GM19452 (cell line): ENCODE measurements around the gene FGF19.
"Not testable (repeated sequence)": the region's sequence is repeated elsewhere in the genome, so short reads cannot be mapped to it uniquely, and the experiment has no call there.

ENCODE experiments used
- ATAC-seq: cut with Tn5 transposase; IDR thresholded peaks from one replicate; pipeline ENCODE4 v1.9.1; 2021; ENCODE audit not compliant: unreplicated experiment

The FGF19 gene

GRCh38 chr11:69697469-69697843 is 6.4 kb downstream of the FGF19 start:
- no peak for ATAC-seq

- ATAC-seq: no peak
Measured at GRCh38 chr11:69696749-69697468, 6.9 kb downstream of the FGF19 start.

GRCh38 chr11:69695995-69696394 is 7.8 kb downstream of the FGF19 start:
- ATAC-seq: not testable (repeated sequence)

GRCh38 chr11:69695581-69695980 is 8.2 kb downstream of the FGF19 start:
- ATAC-seq: no peak

GRCh38 chr11:69694781-69695180 is 9.0 kb downstream of the FGF19 start:
- no peak for ATAC-seq

GRCh38 chr11:69692422-69692821 is 11.4 kb downstream of the FGF19 start:
- no peak for ATAC-seq

- no peak for ATAC-seq
Measured at GRCh38 chr11:69691463-69691862, 12.4 kb downstream of the FGF19 start.

- ATAC-seq: no peak
Measured at GRCh38 chr11:69689484-69690319, 14.1 kb downstream of the FGF19 start.

GRCh38 chr11:69687969-69688771 is 15.7 kb downstream of the FGF19 start:
- not testable (repeated sequence) for ATAC-seq

GRCh38 chr11:69686856-69687255 is 17.0 kb downstream of the FGF19 start:
- ATAC-seq: no peak

GRCh38 chr11:69686452-69686851 is 17.4 kb downstream of the FGF19 start:
- no peak for ATAC-seq

GRCh38 chr11:69685348-69685747 is 18.5 kb downstream of the FGF19 start:
- ATAC-seq: no peak

GRCh38 chr11:69684651-69685050 is 19.2 kb downstream of the FGF19 start:
- ATAC-seq: no peak

GRCh38 chr11:69683764-69684333 is 20.0 kb downstream of the FGF19 start:
- no peak for ATAC-seq

GRCh38 chr11:69682681-69683326 is 21.0 kb downstream of the FGF19 start:
- ATAC-seq: no peak

- ATAC-seq: no peak
Measured at GRCh38 chr11:69682221-69682620, 21.6 kb downstream of the FGF19 start.

- ATAC-seq: no peak
Measured at GRCh38 chr11:69680688-69681087, 23.1 kb downstream of the FGF19 start.

GRCh38 chr11:69677749-69678148 is 26.1 kb downstream of the FGF19 start:
- no peak for ATAC-seq

- ATAC-seq: peak; percentile 78
Measured at GRCh38 chr11:69674886-69675714, 28.7 kb downstream of the FGF19 start, which contains the start of gene LTO1. LTO1 (minus strand) TSS chr11:69675353; CDS start chr11:69675239, 114 bp downstream.
